K562 (cell line): ENCODE measurements around the gene SLC36A1. TPM values are rescaled to one million over a fixed set of nuclear protein-coding genes. Genes with fewer than 3 reads are reported as not detected.

Experiments
- ATAC-seq: fragments of 200-7000 bp; cut with Tn5 transposase; 3 replicates; pipeline ENCODE4 v1.9.1; 2020; ENCODE audit warnings: moderate library complexity
- BruUV-seq: library from RNA; stranded (reverse); fragments of 400-500 nt; replicated peaks from 2 replicates; lab custom pipeline; 2021; lab: Mats Ljungman, UMichigan
- CTCF ChIA-PET: fragments of 300-600 bp; formaldehyde crosslinking; extraction: SDS; loops from one replicate; lab custom pipeline; 2021; ENCODE audit warnings: low intra/inter-chr PET ratio; lab: Yijun Ruan, JAX
- POLR2A ChIA-PET: fragments of 300-600, 350-650 bp; sonication (Branson Sonifier 250); formaldehyde crosslinking; extraction: SDS; loops from one replicate; lab custom pipeline; 2021; ENCODE audit warnings: antibody characterized with exemption, inconsistent platforms; lab: Yijun Ruan, JAX
- DNase-seq, 4 experiments: peaks; one replicate each; pipeline versions ENCODE4 v3.0.0 to v3.0.0-alpha.2; 2011 to 2018; ENCODE audit warnings: low spot score in 3 of 4, mixed read lengths in 3 of 4; ENCODE audit errors: extremely low read depth in 1 of 4
- FAIRE-seq: peaks from 2 replicates; lab custom pipeline; 2011; peaks lifted over from hg19 to GRCh38; lab: Jason Lieb, UNC
- H2AFZ ChIP-seq: 2 replicates; pipeline ENCODE4 v1.6.0; 2011; ENCODE audit warnings: low read depth, low read length, control low read depth, inconsistent platforms
- H3K27ac ChIP-seq: fragments of 200-600 bp; 3 replicates; pipeline ENCODE4 v1.8.0; 2011; ENCODE audit warnings: low read depth, mild to moderate bottlenecking, control low read depth, inconsistent platforms, low read length, moderate library complexity, mixed read lengths; ENCODE audit errors: extremely low read depth
- H3K27me3 ChIP-seq, 2 experiments: fragments of 300-600 bp in 1 of 2; 2 replicates in 1 of 2; 3 replicates in 1 of 2; pipeline versions ENCODE4 v1.6.0 to v1.8.0; 2011; ENCODE audit warnings: inconsistent platforms in 2 of 2, low read length in 2 of 2, mild to moderate bottlenecking in 1 of 2, mixed read lengths in 1 of 2, moderate library complexity in 1 of 2; ENCODE audit not compliant: control insufficient read depth in 2 of 2, insufficient read depth in 2 of 2
- H3K36me3 ChIP-seq: fragments of 300-600 bp; 3 replicates; pipeline ENCODE4 v1.8.0; 2011; ENCODE audit warnings: mild to moderate bottlenecking, low read length, inconsistent platforms; ENCODE audit not compliant: control insufficient read depth, insufficient read depth
- H3K4me1 ChIP-seq, 2 experiments: fragments of 200-600 bp in 1 of 2; replicated peaks in 1 of 2; 2 replicates in 1 of 2; 3 replicates in 1 of 2; pipeline versions ENCODE4 v1.5.1 to v1.8.0; 2011; ENCODE audit warnings: inconsistent platforms in 2 of 2, low read length in 2 of 2, mild to moderate bottlenecking in 1 of 2, mixed read lengths in 1 of 2, moderate library complexity in 1 of 2; ENCODE audit not compliant: control insufficient read depth in 2 of 2, insufficient read depth in 2 of 2
- H3K4me2 ChIP-seq: 2 replicates; pipeline ENCODE4 v1.6.1; 2011; ENCODE audit warnings: low read length, control low read depth, inconsistent platforms, mixed read lengths; ENCODE audit not compliant: insufficient read depth
- H3K4me3 ChIP-seq: fragments of 200-600 bp; sonication (generic), shearing (Covaris generic); 2 replicates; pipeline ENCODE4 v1.5.1; 2016; ENCODE audit warnings: control low read depth, inconsistent platforms
- H3K79me2 ChIP-seq: fragments of 200-600 bp; 3 replicates; pipeline ENCODE4 v1.8.0; 2011; ENCODE audit warnings: low read length, inconsistent platforms; ENCODE audit not compliant: control insufficient read depth, insufficient read depth
- H3K9ac ChIP-seq, 2 experiments: 2 replicates each; pipeline versions ENCODE4 v1.6.0 to v1.6.1; 2011; ENCODE audit warnings: low read depth in 2 of 2, low read length in 2 of 2, control low read depth in 1 of 2, inconsistent platforms in 1 of 2, mild to moderate bottlenecking in 1 of 2, mixed read lengths in 1 of 2; ENCODE audit not compliant: insufficient read depth in 1 of 2
- H3K9me1 ChIP-seq: one replicate; pipeline ENCODE4 v1.6.0; 2011; ENCODE audit warnings: inconsistent platforms, mild to moderate bottlenecking, low read length, moderate library complexity; ENCODE audit not compliant: control insufficient read depth, insufficient read depth
- H3K9me3 ChIP-seq: replicated peaks from 2 replicates; pipeline ENCODE4 v1.5.1; 2011; ENCODE audit warnings: low read depth, low read length, inconsistent platforms; ENCODE audit not compliant: control insufficient read depth, insufficient read depth
- H4K20me1 ChIP-seq: replicated peaks from 2 replicates; pipeline ENCODE4 v1.6.1; 2011; ENCODE audit warnings: low read length, inconsistent platforms, mixed read lengths; ENCODE audit not compliant: control insufficient read depth, insufficient read depth
- ATF1 ChIP-seq, 2 experiments: fragments of 450-650 bp in 1 of 2; IDR thresholded peaks; 2 replicates each; pipeline ENCODE4 v1.6.1; 2016; ENCODE audit warnings: missing compliant biosample characterization in 1 of 2, missing genetic modification characterization in 1 of 2
- CBX2 ChIP-seq: fragments of 200-600 bp; sonication (generic); IDR thresholded peaks from one replicate; pipeline ENCODE4 v1.6.1; 2012; ENCODE audit warnings: mild to moderate bottlenecking, low read length, inconsistent platforms; ENCODE audit not compliant: insufficient read depth, poor library complexity, severe bottlenecking
- ESRRB ChIP-seq: fragments of 250-450 bp; sonication (Bioruptor Pico); IDR thresholded peaks from 2 replicates; pipeline ENCODE4 v1.5.0; 2020; ENCODE audit warnings: mild to moderate bottlenecking, moderate library complexity, borderline replicate concordance
- GATAD2A ChIP-seq: fragments of 450-650 bp; IDR thresholded peaks from 2 replicates; pipeline ENCODE4 v1.6.1; 2017
- HMGXB4 ChIP-seq: sonication (generic); formaldehyde crosslinking; IDR thresholded peaks from 2 replicates; pipeline ENCODE4 v1.8.1; 2023; ENCODE audit warnings: mild to moderate bottlenecking, missing genetic modification reagents
- MAFG ChIP-seq: fragments of 450-650 bp; conservative IDR thresholded peaks from 2 replicates; pipeline ENCODE4 v1.6.1; 2016; ENCODE audit warnings: missing genetic modification characterization, missing compliant biosample characterization
- NEUROD1 ChIP-seq: fragments of 150-350 bp; IDR thresholded peaks from 2 replicates; pipeline ENCODE4 v1.6.1; 2014; ENCODE audit warnings: borderline replicate concordance, low read length, low read depth; ENCODE audit not compliant: partially characterized antibody
- RCOR1 ChIP-seq, 2 experiments: IDR thresholded peaks; 2 replicates each; pipeline ENCODE4 v1.6.1; 2012; ENCODE audit warnings: low read depth in 2 of 2, low read length in 2 of 2, borderline replicate concordance in 1 of 2, improper control_type of control experiment in 1 of 2
- YBX1 ChIP-seq: fragments of 450-650 bp; IDR thresholded peaks from 2 replicates; pipeline ENCODE4 v1.7.1; 2016; ENCODE audit warnings: mild to moderate bottlenecking
- ZNF23 ChIP-seq: fragments of 250-450 bp; sonication (Bioruptor Pico); IDR thresholded peaks from 2 replicates; pipeline ENCODE4 v1.4.0; 2020; ENCODE audit warnings: mild to moderate bottlenecking
- WGBS: fragments of 100-300 bp; shearing (Covaris generic); methylation state at CpG from one replicate; pipeline ENCODE4 v1.1.6; 2016; ENCODE audit warnings: low coverage, mixed read lengths; ENCODE audit not compliant: insufficient coverage; ENCODE audit errors: missing lambda C conversion rate; 5-methylcytosine and 5-hydroxymethylcytosine counted together
- in situ Hi-C: fragments of 300-500 bp; cut with MboI; formaldehyde crosslinking; loops from 4 replicates; pipeline ENCODE4 v1.15.0; 2018; ENCODE audit warnings: inconsistent platforms, mixed read lengths
- intact Hi-C: fragments of 100-400 bp; cut with micrococcal nuclease; formaldehyde crosslinking; loops from 2 replicates; pipeline ENCODE4 v1.14.2; 2022
- polyA plus RNA-seq, 8 experiments: library from polyadenylated mRNA; depleted of rRNA in 4 of 8; stranded (reverse) in 5 of 8; unstranded in 3 of 8; fragments of >200 nt; fragmentation: Nextera tagmentation in 2 of 8; fragmentation: Illumina TruSeq in 1 of 8; extraction: Ambion mirVana in 2 of 8; extraction: Trizol in 1 of 8; gene quantifications; 2 replicates each; pipeline versions ENCODE4 v1.2.1 to v1.2.3, GENCODE V29; 2011 to 2014; ENCODE audit warnings: inconsistent platforms in 1 of 8, missing spikeins in 1 of 8
- total RNA-seq, 7 experiments: library from RNA; depleted of rRNA in 6 of 7; stranded (reverse); fragments of >200 nt in 6 of 7; fragmentation: Illumina TruSeq in 2 of 7; extraction: Trizol in 2 of 7; gene quantifications; 2 replicates each; pipeline versions ENCODE4 v1.2.1 to v1.2.3, GENCODE V29; 2011 to 2021; ENCODE audit warnings: low replicate concordance in 1 of 7
- TF ChIP-seq, protein P1 (sequence below): fragments of 250-450 bp; sonication (Bioruptor Pico); IDR thresholded peaks from 2 replicates; pipeline ENCODE4 v1.5.0; 2021
- TF ChIP-seq, protein P2 (sequence below): fragments of 200-800 bp; sonication (Bioruptor generic); IDR thresholded peaks from 2 replicates; pipeline ENCODE4 v1.6.1; 2016; ENCODE audit warnings: missing genetic modification characterization, missing compliant biosample characterization
- TF ChIP-seq, protein P3 (sequence below): fragments of 450-650 bp; conservative IDR thresholded peaks from 2 replicates; pipeline ENCODE4 v1.6.1; 2016; ENCODE audit warnings: missing genetic modification characterization, low read depth, mild to moderate bottlenecking, missing compliant biosample characterization, moderate library complexity

Gene SLC36A1
- total and polyA plus RNA-seq, 9 of the 15 experiments (the other 6 are each of a cell fraction or from before 2014, with no cell fraction given) = 1.6 to 8.4 (median 4.6) TPM

DNA sequence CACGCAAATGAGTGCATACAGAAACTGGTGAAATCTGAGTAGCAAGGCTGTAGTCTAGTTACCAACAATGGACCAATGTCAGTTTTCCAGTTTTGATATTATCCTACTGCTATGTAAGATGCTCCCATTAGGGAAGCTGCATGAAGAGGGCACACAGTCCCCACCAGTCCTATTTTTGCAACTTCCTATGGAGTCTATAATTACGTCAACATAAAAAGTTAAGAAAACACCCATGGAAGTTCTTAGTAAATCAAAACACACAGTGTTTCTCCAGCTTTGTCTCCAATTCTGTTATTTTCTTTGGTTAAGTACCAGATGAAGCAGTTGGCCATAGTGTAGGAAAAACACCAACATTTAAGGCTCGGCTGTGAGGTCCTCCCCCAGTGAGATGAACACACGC lies 85.0 kb downstream of the SLC36A1 start:
- Histone ChIP-seq H3K4me2 (no peak overlapping the region), H2AFZ (no peak overlapping the region), H3K27me3 (peaks cover 8 to 21% of the 10 kb centered on the region in 2 experiments; a peak in 3 of 5 replicates), H3K9ac (no peak overlapping the region), H3K9me1 (no peaks in the 10 kb centered on the region), H3K4me3 (no peak overlapping the region), H3K9me3 (no peaks in the 10 kb centered on the region), H3K79me2 (no peaks in the 10 kb centered on the region), H4K20me1 (no peaks in the 10 kb centered on the region; the same call in 1 of the 2 replicates), H3K4me1 (no peaks in the 10 kb centered on the region; a peak in 1 of 5 replicates), H3K36me3 (no peaks in the 10 kb centered on the region), H3K27ac (no peak overlapping the region)
- 0% methylated on average over 4 of the region's 4 CpGs for WGBS
- in situ Hi-C loops = no loop called here
- FAIRE-seq (no peak), ATAC-seq (no peak), DNase-seq (no peak)
- intact Hi-C loops = no loop called here
- ChIA-PET POLR2A (interaction anchor here (0.6 to 0.7 kb wide), 2 partner anchors 152 to 217 kb away, joined by 3 read pairs; no protein-coding TSS in a partner anchor), CTCF (no interaction called here)
- TF ChIP-seq NEUROD1 (no peak), GATAD2A (no peak), HMGXB4 (CRISPR knock-in tag) (no peak), ESRRB (CRISPR knock-in tag) (no peak), ATF1 (CRISPR knock-in tag; IDR thresholded peaks at IDR 0.05) (no peak), ATF1 (tag; IDR thresholded peaks at IDR 0.05) (no peak), CBX2 (no peak), YBX1 (no peak), ZNF23 (CRISPR knock-in tag) (no peak), RCOR1 (IDR thresholded peaks at IDR 0.05; ENCODE audit: borderline replicate concordance in 1 of 2, low read depth in 2 of 2, low read length in 2 of 2) (no peak), MAFG (tag) (no peak)
- TF ChIP-seq, protein P1, sequence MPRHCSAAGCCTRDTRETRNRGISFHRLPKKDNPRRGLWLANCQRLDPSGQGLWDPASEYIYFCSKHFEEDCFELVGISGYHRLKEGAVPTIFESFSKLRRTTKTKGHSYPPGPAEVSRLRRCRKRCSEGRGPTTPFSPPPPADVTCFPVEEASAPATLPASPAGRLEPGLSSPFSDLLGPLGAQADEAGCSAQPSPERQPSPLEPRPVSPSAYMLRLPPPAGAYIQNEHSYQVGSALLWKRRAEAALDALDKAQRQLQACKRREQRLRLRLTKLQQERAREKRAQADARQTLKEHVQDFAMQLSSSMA (CRISPR knock-in tag) = no peak
- TF ChIP-seq, protein P2, sequence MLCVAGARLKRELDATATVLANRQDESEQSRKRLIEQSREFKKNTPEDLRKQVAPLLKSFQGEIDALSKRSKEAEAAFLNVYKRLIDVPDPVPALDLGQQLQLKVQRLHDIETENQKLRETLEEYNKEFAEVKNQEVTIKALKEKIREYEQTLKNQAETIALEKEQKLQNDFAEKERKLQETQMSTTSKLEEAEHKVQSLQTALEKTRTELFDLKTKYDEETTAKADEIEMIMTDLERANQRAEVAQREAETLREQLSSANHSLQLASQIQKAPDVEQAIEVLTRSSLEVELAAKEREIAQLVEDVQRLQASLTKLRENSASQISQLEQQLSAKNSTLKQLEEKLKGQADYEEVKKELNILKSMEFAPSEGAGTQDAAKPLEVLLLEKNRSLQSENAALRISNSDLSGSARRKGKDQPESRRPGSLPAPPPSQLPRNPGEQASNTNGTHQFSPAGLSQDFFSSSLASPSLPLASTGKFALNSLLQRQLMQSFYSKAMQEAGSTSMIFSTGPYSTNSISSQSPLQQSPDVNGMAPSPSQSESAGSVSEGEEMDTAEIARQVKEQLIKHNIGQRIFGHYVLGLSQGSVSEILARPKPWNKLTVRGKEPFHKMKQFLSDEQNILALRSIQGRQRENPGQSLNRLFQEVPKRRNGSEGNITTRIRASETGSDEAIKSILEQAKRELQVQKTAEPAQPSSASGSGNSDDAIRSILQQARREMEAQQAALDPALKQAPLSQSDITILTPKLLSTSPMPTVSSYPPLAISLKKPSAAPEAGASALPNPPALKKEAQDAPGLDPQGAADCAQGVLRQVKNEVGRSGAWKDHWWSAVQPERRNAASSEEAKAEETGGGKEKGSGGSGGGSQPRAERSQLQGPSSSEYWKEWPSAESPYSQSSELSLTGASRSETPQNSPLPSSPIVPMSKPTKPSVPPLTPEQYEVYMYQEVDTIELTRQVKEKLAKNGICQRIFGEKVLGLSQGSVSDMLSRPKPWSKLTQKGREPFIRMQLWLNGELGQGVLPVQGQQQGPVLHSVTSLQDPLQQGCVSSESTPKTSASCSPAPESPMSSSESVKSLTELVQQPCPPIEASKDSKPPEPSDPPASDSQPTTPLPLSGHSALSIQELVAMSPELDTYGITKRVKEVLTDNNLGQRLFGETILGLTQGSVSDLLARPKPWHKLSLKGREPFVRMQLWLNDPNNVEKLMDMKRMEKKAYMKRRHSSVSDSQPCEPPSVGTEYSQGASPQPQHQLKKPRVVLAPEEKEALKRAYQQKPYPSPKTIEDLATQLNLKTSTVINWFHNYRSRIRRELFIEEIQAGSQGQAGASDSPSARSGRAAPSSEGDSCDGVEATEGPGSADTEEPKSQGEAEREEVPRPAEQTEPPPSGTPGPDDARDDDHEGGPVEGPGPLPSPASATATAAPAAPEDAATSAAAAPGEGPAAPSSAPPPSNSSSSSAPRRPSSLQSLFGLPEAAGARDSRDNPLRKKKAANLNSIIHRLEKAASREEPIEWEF (CRISPR knock-in tag) = no peak
- TF ChIP-seq, protein P3, sequence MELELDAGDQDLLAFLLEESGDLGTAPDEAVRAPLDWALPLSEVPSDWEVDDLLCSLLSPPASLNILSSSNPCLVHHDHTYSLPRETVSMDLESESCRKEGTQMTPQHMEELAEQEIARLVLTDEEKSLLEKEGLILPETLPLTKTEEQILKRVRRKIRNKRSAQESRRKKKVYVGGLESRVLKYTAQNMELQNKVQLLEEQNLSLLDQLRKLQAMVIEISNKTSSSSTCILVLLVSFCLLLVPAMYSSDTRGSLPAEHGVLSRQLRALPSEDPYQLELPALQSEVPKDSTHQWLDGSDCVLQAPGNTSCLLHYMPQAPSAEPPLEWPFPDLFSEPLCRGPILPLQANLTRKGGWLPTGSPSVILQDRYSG (tag) = no peak
- BruUV-seq = no TSS peak
